HG03175 (cell line): ENCODE measurements around the gene CHKA.
A peak's percentile ranks its signal among the peaks of the same experiment; 100 is the strongest.

Source experiments
- ATAC-seq: cut with Tn5 transposase; IDR thresholded peaks from one replicate; pipeline ENCODE4 v1.9.1; 2021; ENCODE audit warnings: mild to moderate bottlenecking, moderate library complexity; ENCODE audit not compliant: unreplicated experiment

The CHKA gene

GRCh38 chr11:68143310-68143689, 22.1 kb upstream of the CHKA start:
- no peak for ATAC-seq

- ATAC-seq = no peak
Observed at GRCh38 chr11:68142441-68143309, 21.5 kb upstream of the CHKA start.

- ATAC-seq = no peak
Observed at GRCh38 chr11:68142028-68142412, 20.8 kb upstream of the CHKA start.

- ATAC-seq = no peak
Observed at GRCh38 chr11:68141246-68142027, 20.2 kb upstream of the CHKA start.

GRCh38 chr11:68140496-68141245, 19.5 kb upstream of the CHKA start:
- ATAC-seq = no peak

GRCh38 chr11:68138237-68138636, 17.0 kb upstream of the CHKA start:
- ATAC-seq = no peak

GRCh38 chr11:68137833-68138232, 16.6 kb upstream of the CHKA start:
- no peak for ATAC-seq

- no peak for ATAC-seq
Observed at GRCh38 chr11:68136866-68137265, 15.7 kb upstream of the CHKA start.

- ATAC-seq = no peak
Observed at GRCh38 chr11:68135161-68135560, 14.0 kb upstream of the CHKA start.

- no peak for ATAC-seq
Observed at GRCh38 chr11:68133761-68134160, 12.6 kb upstream of the CHKA start.

- no peak for ATAC-seq
Observed at GRCh38 chr11:68130121-68130520, 8.9 kb upstream of the CHKA start.

- no peak for ATAC-seq
Observed at GRCh38 chr11:68128682-68129327, 7.6 kb upstream of the CHKA start.

- ATAC-seq = no peak
Observed at GRCh38 chr11:68127714-68128681, 6.8 kb upstream of the CHKA start.

- ATAC-seq = no peak
Observed at GRCh38 chr11:68125164-68125563, 4.0 kb upstream of the CHKA start.

- no peak for ATAC-seq
Observed at GRCh38 chr11:68122936-68123539, 1.9 kb upstream of the CHKA start.

- ATAC-seq = peak; percentile 21
Observed at GRCh38 chr11:68120273-68121066, 718 bp downstream of the CHKA start.

- ATAC-seq = no peak
Observed at GRCh38 chr11:68118706-68119448, 2.3 kb downstream of the CHKA start.
